Neural cell (in vitro differentiated cells): Measurements from ENCODE around the gene ECM2.

Experiments used
- CTCF ChIP-seq: fragments of 450-650 bp; IDR thresholded peaks from 2 replicates; pipeline ENCODE4 v1.5.1; 2014; ENCODE audit warnings: antibody characterized with exemption, mild to moderate bottlenecking, moderate library complexity; ENCODE audit not compliant: poor library complexity, severe bottlenecking
- EZH2 ChIP-seq: fragments of 200-600, 300-800 bp; shearing (Covaris generic), sonication (generic); IDR thresholded peaks from 2 replicates; pipeline ENCODE4 v1.6.1; 2014; ENCODE audit warnings: antibody characterized with exemption, low read length, borderline replicate concordance, mild to moderate bottlenecking; ENCODE audit not compliant: insufficient read depth, poor library complexity, severe bottlenecking
- MXI1 ChIP-seq: fragments of 450-650 bp; conservative IDR thresholded peaks from 2 replicates; pipeline ENCODE4 v1.6.1; 2014; ENCODE audit warnings: antibody characterized with exemption, mild to moderate bottlenecking; ENCODE audit not compliant: poor library complexity, severe bottlenecking
- POLR2AphosphoS5 ChIP-seq: IDR thresholded peaks from 2 replicates; pipeline ENCODE4 v1.6.1; 2012
- REST ChIP-seq: IDR thresholded peaks from 2 replicates; pipeline ENCODE4 v1.6.1; 2012; ENCODE audit warnings: borderline replicate concordance
- SMC3 ChIP-seq: fragments of 450-650 bp; conservative IDR thresholded peaks from 2 replicates; pipeline ENCODE4 v1.6.1; 2014; ENCODE audit warnings: antibody characterized with exemption, mild to moderate bottlenecking, moderate library complexity; ENCODE audit not compliant: poor library complexity

GRCh38 chr9:92474587-92474986 lies 61.2 kb downstream of the ECM2 start:
- TF ChIP-seq POLR2AphosphoS5 = no peak
- no peak for TF ChIP-seq CTCF
- TF ChIP-seq EZH2 = no peak
- no peak for TF ChIP-seq REST
- TF ChIP-seq MXI1 = no peak
- no peak for TF ChIP-seq SMC3
